Measurements from ENCODE around the gene ITPRIP. TPM values are rescaled to one million over a fixed set of nuclear protein-coding genes. Genes with fewer than 3 reads are reported as not detected.

Gene ITPRIP
- total RNA-seq, 1 donor from 2014 or later = 85.1 TPM

DNA sequence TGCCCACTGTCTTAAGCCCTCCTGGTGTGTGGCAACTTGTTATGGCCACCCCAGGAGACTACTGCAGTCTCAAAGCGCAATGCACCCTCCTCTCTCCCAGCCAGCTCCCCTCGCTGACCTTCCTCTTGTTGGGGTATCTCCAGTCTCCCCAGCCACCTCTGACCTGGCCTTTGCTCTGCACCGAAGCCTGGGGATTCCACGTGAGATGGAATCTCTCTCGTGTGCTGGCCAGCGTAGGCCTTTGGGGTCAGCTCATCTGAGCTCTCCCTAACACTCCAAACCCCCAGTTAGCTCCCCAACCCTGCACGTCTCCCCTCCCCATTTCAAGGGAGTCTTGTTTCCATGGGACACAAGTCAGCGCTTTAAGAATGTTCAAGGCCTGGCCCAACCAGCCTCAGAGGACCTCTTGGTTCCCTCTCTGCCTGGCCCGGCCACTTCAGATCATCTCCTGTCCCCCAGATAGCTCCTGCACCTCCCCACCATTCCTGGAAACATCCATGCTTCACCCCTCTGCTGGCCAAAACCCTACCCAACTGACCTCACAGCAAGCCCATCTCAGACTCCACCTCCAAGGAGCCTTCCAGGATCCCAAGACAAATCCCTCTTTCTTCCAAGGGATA lies 11.2 kb downstream of the ITPRIP start:
- DNase-seq (ENCODE audit: extremely low read depth, low read depth, low spot score) = no peak

DNA sequence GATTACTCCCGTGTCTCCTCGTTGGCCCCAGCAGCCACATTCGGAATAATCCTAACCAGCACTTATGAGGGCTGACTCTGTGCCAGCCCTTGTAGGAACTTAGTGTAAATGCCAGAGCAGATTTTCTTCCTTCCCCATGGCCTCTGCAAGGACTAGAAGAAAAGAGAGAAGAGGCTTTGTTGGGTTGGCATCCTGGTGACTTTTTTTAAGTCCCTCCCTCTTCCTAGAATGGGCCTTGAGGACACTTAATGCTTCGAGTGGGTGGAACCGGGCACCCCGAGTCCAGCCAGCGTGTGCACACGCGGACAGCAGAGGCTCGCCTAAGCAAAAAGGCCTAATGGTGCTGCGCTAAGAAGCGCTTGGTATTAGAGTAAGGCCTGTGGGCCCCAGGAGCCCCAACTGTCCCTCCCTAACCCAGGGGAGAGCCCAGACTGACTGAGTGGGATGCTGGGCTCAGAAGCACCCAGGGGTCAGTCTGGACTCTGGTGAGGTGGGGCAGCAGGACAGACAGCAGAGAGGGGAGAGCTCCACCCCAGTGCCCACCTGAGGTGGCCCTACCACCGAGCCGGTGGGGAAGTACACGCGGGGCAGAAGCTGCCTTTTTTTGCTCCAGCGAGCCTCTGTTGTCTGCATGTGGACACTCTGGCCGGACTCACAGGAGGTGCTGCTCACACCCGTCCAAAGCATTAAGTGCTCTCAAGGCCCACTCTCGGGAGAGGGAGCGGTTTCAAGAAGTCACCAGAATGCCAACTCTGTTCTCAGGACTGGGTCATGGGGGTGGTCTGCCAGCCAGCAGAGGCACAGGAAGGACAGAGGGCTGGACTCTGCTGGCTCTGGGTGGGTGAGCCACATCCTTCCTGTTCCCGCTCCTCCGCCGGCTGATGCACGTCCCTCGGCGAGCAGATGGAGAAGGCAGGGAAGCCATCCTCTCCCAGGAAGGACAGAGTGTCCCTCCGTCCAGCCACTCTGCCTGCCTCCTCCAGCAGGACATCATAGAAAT lies 12.5 kb downstream of the ITPRIP start:
- DNase-seq (ENCODE audit: extremely low read depth, low read depth, low spot score) = no peak

DNA sequence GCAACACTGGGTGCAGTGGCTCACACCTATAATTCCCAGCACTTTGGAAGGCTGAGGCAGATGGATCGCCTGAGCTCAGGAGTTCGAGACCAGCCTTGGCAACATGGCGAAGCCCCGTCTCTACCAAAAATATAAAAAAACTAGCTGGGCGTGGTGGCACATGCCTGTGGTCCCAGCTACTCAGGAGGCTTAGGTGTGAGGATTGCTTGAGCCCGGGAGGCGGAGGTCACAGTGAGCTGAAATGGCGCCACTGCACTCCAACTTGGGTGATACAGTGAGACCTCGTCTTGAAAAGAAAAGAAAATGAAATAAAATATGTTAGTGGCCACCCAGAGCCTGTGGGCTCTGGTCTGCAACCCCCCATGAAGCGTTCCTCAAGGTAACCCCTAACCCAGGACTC lies 13.3 kb downstream of the ITPRIP start:
- no peak for DNase-seq (ENCODE audit: extremely low read depth, low read depth, low spot score)

DNA sequence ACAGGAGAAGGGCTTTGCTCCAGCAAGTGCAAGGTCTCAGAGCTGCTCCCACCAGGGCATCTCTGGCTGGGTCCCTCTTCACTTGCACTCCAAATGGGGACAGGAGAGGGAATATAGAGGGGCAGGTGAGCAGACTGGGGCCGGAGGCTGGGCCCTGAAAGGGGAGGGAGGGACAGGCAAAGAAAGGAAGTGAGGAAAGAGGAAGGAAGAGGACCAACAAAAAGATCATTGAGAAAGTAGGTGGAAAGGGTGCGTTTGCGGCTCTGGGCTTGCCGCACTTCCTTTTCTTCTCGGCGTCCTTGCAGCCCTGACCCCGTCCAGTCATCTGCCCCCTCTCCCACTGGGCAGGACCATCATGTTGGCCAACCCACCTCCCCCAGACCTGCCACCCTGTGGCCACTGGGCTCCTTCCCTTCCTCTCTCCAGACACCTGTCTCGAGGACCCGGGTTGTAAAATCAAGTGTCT lies 14.0 kb downstream of the ITPRIP start:
- DNase-seq (ENCODE audit: extremely low read depth, low read depth, low spot score) = no peak

DNA sequence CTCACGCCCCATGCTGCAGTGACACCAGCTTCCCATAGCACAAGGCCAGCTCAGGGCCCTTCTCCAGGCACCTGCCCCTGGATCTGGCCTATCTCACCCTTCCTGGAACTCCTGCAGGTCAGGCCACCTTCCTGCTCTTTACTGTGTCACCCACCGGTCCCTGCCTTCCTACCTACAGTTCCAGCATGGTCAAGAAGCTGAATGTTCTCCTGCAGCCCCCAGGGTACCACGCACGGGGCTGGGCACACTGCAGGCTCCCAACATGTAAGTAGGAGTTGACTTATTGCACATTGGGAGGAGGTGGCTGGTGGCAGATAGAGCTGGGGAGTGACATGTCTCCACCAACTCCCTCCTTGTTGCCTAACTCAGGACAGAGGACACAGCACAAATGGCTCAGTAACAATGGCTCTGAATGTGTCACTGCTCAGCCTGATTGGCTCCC lies 14.5 kb downstream of the ITPRIP start:
- no peak for DNase-seq (ENCODE audit: extremely low read depth, low read depth, low spot score)

DNA sequence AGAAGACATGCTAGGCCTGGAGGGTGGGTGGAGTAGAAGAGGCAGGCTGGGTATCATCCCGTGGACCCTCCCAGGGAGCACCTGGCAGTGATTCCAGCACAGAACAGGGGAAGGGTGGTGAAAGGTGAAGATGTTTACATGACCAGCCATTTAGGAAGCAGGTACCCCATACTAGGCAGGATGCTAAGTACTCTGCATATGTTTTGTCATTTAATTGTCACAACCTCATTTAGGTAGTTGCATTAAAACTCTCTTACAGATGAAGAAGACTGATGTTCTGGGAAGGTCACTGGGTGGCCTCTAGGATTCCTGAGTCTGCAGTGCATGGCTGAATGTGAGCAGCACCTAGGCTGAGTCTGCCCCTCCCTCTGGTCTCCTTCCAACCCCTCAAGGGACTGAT lies 15.2 kb downstream of the ITPRIP start:
- no peak for DNase-seq (ENCODE audit: extremely low read depth, low read depth, low spot score)

DNA sequence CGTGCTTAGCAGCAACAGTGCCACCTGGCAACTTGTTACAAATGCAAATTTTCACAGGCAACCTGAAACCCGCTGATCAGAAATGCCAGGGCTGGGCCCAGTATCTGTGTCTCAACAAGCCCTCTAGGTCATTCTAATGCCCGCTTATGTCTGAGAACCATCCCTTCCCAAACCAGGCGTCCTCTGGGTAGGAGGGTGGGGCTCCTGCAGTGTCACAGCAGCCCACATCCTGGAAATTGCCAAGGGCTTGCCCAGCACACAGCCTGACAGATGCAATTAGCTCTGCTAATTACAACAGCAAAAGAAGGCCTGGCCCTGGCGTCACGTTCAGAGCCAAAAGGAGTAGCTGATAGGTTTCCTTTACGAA lies 15.9 kb downstream of the ITPRIP start:
- DNase-seq (ENCODE audit: extremely low read depth, low read depth, low spot score) = no peak

DNA sequence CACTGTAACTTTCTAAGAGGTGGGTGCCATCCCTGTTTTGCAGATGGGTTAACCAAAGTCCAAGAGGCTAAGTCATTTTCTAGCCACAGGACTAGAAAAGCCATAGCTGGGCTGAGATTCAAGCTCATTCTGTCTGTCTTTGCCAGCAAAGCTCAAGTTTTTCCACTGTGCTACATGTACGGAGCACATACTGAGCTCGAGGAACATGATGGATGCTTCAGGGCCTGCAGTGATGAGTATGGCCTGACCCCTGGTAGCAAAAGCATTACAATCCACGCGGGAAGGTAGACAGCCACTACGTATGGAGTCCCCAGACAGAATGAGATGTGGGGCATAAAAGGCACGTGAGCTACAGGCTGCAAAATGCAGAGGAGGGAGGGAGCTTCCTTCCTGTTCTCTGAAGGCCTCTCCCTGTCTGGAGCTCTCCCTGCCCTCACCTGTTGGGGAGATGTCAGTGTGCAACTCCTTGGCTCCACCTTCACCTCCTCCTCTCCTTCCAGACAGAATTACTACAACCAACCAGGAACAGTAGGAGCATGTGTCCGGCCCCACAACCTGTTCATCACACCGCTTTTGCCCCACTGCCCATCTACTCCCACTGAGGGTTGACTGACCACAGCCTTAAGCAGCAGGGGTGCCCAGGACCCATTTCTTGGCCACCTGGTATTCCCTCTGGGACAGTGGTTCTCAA lies 16.4 kb downstream of the ITPRIP start:
- no peak for DNase-seq (ENCODE audit: extremely low read depth, low read depth, low spot score)

DNA sequence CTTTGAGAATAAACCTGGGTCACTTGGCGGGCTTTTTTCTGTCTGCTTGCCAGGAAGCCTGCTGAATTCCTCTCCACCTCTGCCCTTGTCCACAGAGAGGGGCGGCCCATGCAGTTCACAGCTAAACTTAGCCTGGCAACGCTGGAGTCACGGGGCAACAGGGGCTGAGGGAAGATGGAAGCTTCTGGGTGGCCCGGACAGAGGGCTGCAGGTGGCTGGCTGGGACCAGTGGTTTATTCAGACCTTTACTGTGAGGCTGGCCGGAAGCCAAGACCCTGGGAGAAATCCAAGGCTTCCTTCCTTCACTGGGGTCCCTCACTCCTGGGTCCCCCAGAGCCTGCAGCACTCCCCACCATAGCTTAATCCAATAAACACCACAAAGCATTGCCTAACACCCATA lies 17.0 kb downstream of the ITPRIP start:
- DNase-seq (ENCODE audit: extremely low read depth, low read depth, low spot score) = no peak

DNA sequence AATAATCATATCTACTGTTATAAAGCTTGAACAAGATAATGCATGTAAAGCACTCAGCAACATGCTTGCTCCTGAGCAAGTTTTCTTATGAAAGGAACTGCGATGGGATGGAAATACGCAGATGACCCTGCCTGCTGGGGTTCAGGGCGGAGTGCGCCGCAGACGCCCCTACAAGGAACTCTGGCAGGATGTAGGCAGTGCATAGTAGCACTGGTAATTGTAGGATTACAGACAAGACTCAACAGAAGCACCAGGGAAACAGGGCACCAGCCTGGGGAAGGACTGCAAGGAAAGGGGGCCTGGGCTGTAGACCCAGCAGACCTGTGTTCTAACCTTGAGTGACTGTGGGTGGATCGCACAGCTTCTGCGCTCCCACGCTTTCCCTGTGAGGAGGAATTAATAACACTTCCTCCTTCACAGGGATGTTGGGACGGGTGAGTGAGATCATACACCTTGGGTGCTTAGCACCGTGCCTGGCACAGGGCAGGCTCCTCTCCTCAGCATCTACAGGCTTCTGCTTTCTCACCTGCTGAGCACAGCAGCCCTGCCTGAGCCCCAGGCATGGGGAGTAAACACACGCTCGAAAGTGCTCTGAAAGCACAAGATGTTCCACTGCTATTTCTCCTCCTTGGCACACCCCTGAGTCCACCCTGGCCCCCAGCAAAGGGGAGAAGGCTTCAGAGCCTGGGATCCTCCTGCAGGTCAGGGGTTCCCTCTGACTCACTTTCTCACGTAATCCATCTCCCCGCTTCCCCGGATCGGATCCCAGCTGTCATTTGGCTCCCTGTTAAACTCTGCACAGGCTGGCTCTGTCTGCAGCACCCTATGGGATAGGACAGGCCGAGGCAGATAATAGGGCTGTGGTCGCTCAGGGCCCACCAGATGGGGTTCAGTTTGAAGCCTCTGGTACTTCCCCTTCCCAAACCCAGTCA lies 19.2 kb downstream of the ITPRIP start:
- DNase-seq (ENCODE audit: extremely low read depth, low read depth, low spot score) = no peak

DNA sequence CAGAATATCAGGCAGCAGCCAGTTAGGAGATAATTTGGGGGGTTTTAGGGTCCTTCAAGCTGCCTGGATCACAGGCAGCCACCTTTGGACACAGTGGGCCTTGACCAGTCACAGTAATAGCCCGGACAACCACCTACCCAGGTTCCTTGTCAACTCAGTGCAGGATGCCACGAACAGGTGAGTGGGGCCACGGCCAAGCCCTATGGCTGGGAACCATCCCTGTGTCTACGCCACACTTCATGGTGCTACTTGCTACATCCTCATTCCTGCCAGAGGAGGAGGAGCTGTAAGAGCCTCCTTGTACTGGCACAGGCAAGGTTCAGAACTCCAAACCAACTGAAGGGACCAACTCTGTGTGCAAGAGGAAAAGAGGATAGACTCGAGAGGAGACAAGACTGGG lies 19.9 kb downstream of the ITPRIP start:
- no peak for DNase-seq (ENCODE audit: extremely low read depth, low read depth, low spot score)

DNA sequence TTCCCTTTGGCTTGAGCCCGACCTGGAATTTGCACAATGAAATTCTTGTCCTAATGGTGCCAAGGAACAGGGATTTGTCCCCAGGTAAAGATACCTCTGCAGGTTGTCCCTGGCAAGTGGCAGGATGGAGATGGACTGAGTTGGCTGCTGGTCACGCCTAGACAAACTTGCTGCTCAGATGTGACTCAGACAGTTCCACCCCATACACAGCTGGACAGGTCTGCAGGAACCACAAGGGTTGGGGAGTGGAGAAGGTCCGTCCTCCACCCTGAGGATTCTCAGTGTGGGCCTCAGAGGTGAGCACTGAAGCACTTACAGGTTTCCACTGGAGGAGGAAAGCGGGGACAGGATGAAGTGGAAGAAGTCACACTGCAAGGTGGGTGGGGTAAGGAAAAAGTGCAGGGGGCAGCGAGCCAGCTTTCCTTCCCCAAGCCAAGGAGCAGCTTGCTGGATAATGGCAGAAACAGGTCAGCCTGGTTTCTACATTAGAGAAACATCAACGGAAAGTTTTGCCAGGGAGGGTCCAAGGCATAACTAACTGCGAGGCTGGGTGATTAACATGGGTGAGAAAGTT lies 20.5 kb downstream of the ITPRIP start:
- no peak for DNase-seq (ENCODE audit: extremely low read depth, low read depth, low spot score)

DNA sequence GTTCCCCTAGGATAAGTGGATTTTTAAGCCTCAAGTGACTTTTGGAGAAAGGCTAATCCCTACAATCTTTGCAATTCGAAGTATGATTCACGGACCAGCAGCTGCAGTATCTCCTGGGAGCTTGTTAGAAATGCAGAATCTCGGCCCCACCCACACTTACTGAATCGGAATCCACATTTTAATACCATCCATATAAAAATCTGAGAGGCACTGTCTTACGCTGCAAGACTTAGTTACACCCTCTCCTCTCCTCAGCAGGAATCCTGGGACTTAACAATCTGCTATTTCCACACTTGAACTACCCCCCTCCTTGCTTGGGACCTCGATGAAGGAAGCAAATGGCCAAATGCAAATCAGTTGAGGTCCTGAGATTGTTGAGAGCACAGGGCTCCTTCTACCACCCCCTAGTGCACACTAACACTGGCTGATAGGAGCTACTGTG lies 21.0 kb downstream of the ITPRIP start:
- no peak for DNase-seq (ENCODE audit: extremely low read depth, low read depth, low spot score)

DNA sequence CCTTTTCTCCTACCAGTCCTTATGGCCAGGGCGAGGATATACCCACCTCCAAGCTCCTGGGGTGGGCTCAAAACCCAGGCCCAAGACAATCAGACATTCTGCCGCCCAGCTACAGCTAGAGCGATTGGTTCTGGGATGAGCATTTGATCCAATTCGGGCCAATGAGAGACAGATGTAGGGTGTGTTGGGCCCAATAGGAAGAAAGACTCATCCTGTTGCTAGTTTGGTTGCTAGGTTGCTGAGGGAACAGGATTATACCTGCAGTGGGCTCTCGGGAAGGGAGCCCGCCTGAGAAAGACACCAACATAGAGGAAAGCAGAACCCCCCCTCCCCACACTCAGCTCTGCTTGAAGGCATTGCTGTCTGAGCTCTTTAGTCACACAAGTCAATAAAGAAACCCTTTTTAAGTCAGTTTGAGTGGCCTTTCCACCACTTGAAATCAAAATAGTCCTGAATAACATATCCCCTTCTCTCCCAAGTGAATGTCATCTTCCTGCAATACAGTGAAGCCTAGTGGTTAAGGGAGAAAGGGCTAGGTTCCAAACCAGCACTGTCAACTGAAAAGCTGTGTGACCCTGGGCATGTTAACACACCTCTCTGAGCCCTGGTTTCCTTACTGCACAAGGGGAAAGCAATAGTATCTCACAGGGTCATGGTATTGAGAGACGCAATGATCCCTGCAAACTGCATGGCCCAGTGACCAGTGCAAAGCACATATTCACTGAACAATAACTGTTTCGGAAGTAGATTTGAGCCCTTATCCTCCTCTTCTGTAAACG lies 21.8 kb downstream of the ITPRIP start:
- DNase-seq (ENCODE audit: extremely low read depth, low read depth, low spot score) = no peak

DNA sequence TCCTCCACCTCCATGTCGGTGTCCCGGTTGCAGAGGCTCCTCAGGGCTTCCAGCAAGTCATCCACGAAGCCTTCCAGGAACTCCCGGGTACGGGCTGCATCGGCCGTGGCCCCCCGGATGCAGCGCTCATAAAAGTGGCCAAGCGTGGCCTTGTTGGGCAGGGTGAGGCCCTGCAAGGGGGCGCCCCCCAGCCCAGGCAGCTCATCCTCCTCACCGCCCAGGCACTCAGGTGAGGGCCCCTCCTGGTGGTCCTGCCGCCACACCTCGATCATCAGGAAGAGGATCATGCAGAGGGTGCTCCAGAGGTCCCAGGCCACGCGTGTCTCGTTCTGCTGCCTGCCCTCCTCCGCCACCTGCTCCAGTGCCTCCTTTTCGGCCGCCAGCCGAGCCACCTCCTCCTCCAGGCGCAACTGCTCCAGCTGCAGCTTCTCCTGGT lies 22.8 kb downstream of the ITPRIP start:
- no peak for DNase-seq (ENCODE audit: extremely low read depth, low read depth, low spot score)

DNA sequence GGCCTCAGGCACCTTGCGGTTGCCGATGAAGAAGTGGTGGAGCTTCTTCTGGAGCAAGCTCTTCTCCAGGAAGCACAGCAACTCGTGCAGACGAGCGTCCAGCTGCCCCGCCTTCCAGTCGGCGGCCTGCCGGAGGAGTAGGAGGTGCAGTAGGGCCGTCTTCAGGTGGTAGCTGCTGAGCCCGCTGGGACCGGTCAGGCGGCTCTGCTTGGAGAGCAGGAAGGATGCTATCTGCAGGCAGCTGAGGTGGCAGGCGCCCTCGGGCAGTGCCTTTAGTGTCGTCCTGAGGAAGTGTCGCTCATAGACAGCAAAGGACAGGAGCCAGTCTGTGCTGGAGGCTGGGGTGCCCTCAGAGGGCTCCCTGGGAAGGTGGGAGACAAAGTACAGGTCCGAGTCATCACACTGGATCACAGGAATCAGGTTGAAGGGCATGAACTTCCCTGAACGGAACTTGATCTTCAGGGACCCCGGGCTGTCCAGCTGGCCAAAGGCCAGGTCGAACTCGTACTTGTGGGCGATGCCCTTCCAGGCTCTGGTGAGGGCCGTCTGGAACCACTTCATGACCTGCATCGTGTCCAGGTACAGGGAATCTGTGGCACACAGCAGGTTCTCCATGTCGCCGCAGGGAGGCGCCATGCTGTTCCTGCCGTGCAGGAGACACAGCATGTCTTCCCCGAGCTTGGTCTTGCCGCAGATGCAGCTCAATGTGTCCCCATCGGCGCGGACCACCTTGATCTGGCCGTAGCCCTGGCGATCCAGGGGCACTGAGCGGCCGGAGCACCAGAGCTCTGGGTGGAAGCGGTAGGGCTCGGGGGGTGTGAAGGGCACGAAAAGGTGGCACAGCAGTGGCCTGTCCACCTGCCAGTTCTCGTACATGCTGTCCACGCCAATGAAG lies 23.4 kb downstream of the ITPRIP start:
- DNase-seq (ENCODE audit: extremely low read depth, low read depth, low spot score) = no peak

DNA sequence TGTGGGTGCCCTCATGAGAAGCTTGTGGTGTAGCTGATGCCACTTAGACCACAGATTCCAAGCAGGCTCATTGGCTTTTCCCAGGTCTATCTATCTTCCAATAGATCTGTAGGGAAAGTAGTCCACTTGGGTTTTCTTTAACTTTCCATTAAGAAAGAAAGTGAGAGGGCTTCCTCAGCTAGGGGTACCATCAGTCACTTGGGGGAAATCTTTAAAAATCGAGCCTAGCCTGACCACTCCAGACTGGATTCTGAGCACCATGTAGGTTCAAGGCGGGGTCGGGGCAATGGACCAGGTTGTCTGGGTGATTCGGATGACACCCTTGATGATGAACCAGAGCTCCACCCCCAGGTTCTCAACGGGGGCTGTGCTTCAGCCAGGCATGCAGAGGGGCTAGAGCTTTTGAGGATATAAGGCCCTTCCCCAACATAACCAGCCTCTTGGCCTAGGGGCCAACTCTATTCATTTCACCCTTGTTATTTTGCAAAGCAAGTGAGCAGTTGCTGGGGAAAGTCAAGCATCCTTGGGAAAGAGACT lies 27.0 kb downstream of the ITPRIP start:
- no peak for DNase-seq (ENCODE audit: extremely low read depth, low read depth, low spot score)
